ENCODE data around the gene PSMB5.
A peak's percentile ranks its signal among the peaks of the same experiment; 100 is the strongest.

PSMB5 gene

GRCh38 chr14:23056956-23057756 lies 22.5 kb upstream of the PSMB5 start, which contains the start of gene CDH24 (continued):
- TF ChIP-seq ZNF169 (tag by site-specific recombination; IDR thresholded peaks at IDR 0.05) (no peak), ZNF280D (tag by site-specific recombination; IDR thresholded peaks at IDR 0.05) (no peak), ZNF138 (tag by site-specific recombination; IDR thresholded peaks at IDR 0.05; ENCODE audit: borderline replicate concordance) (no peak), HOXA7 (CRISPR knock-in tag; IDR thresholded peaks at IDR 0.05; ENCODE audit: borderline replicate concordance) (no peak), ZSCAN4 (tag by site-specific recombination; IDR thresholded peaks at IDR 0.05) (no peak), ZNF433 (tag by site-specific recombination; IDR thresholded peaks at IDR 0.05; ENCODE audit: low read depth) (no peak), ZNF18 (tag by site-specific recombination; IDR thresholded peaks at IDR 0.05) (no peak), REPIN1 (tag by site-specific recombination; IDR thresholded peaks at IDR 0.05; ENCODE audit: low read depth) (no peak; the same call in 1 of the 2 replicates), KLF10 (tag by site-specific recombination; IDR thresholded peaks at IDR 0.05) (peak; percentile 32; the same call in 1 of the 2 replicates), ZNF16 (tag by site-specific recombination; IDR thresholded peaks at IDR 0.05; ENCODE audit: low read depth) (no peak), ZSCAN30 (tag by site-specific recombination; IDR thresholded peaks at IDR 0.05) (no peak), ZNF488 (tag by site-specific recombination; IDR thresholded peaks at IDR 0.05) (no peak), ZNF843 (tag by site-specific recombination; IDR thresholded peaks at IDR 0.05) (no peak), ZNF747 (tag by site-specific recombination; IDR thresholded peaks at IDR 0.05) (no peak), ZNF677 (tag by site-specific recombination; IDR thresholded peaks at IDR 0.05) (no peak), ZNF280C (tag by site-specific recombination; IDR thresholded peaks at IDR 0.05) (no peak), ZNF664 (tag by site-specific recombination; IDR thresholded peaks at IDR 0.05) (no peak), ZNF571 (tag by site-specific recombination; IDR thresholded peaks at IDR 0.05) (no peak), ZNF621 (tag by site-specific recombination; IDR thresholded peaks at IDR 0.05) (no peak), ZFP3 (tag by site-specific recombination; IDR thresholded peaks at IDR 0.05; ENCODE audit: low read depth) (no peak), TCF7L2 (IDR thresholded peaks at IDR 0.05; ENCODE audit: borderline replicate concordance, low read depth, low read length) (no peak), ZNF133 (tag by site-specific recombination; IDR thresholded peaks at IDR 0.05) (no peak), ZNF555 (tag by site-specific recombination; conservative IDR thresholded peaks at IDR 0.05) (no peak), ZNF518A (tag by site-specific recombination; conservative IDR thresholded peaks at IDR 0.05; ENCODE audit: low read depth) (no peak)

Data from HEK293 (cell line).